Neuronal stem cell (in vitro differentiated cells): ENCODE measurements around the gene ZNF423.

Experiments
- DNase-seq: peaks from one replicate; pipeline ENCODE4 v3.0.0-alpha.2; 2013; ENCODE audit warnings: low spot score
- H2AFZ ChIP-seq: one replicate; pipeline ENCODE4 v1.6.1; 2013; ENCODE audit warnings: mild to moderate bottlenecking, low read length, inconsistent platforms
- H2AK5ac ChIP-seq: 2 replicates; pipeline ENCODE4 v1.6.1; 2013; ENCODE audit warnings: low read depth, mild to moderate bottlenecking, inconsistent platforms, low read length, moderate library complexity, mixed read lengths
- H2BK120ac ChIP-seq: 2 replicates; pipeline ENCODE4 v1.6.1; 2013; ENCODE audit warnings: low read depth, mild to moderate bottlenecking, inconsistent platforms, low read length, moderate library complexity, mixed read lengths
- H2BK12ac ChIP-seq: one replicate; pipeline ENCODE4 v1.6.1; 2013; ENCODE audit warnings: low read length, inconsistent platforms
- H2BK15ac ChIP-seq: 2 replicates; pipeline ENCODE4 v1.6.1; 2013; ENCODE audit warnings: mild to moderate bottlenecking, low read length, inconsistent platforms, mixed read lengths
- H2BK5ac ChIP-seq: one replicate; pipeline ENCODE4 v1.6.1; 2013; ENCODE audit warnings: inconsistent platforms, mild to moderate bottlenecking, low read length, moderate library complexity
- H3K14ac ChIP-seq: one replicate; pipeline ENCODE4 v1.6.1; 2013; ENCODE audit warnings: low read length, inconsistent platforms
- H3K18ac ChIP-seq: 2 replicates; pipeline ENCODE4 v1.6.1; 2013; ENCODE audit warnings: low read length, inconsistent platforms
- H3K23ac ChIP-seq: 2 replicates; pipeline ENCODE4 v1.6.1; 2013; ENCODE audit warnings: low read depth, mild to moderate bottlenecking, mixed read lengths, low read length, inconsistent platforms; ENCODE audit not compliant: poor library complexity
- H3K27ac ChIP-seq: replicated peaks from 3 replicates; pipeline ENCODE4 v1.5.1; 2013; ENCODE audit warnings: low read length, inconsistent platforms
- H3K27me3 ChIP-seq, 3 experiments: 2 replicates each; pipeline ENCODE4 v1.6.1; 2013; ENCODE audit warnings: low read length in 3 of 3, mild to moderate bottlenecking in 2 of 3, inconsistent platforms in 1 of 3, low read depth in 1 of 3, mixed read lengths in 1 of 3, moderate library complexity in 1 of 3; ENCODE audit not compliant: control insufficient read depth in 3 of 3, insufficient read depth in 3 of 3
- H3K36me3 ChIP-seq, 2 donors: replicated peaks in 1 of 2; 2 replicates each; pipeline ENCODE4 v1.6.1; 2013; ENCODE audit warnings: low read length in 2 of 2; ENCODE audit not compliant: control insufficient read depth in 2 of 2, insufficient read depth in 2 of 2
- H3K4ac ChIP-seq: 2 replicates; pipeline ENCODE4 v1.6.1; 2013; ENCODE audit warnings: inconsistent platforms, mild to moderate bottlenecking, low read length, moderate library complexity
- H3K4me1 ChIP-seq, 2 donors: 1 replicate in 1 of 2; 2 replicates in 1 of 2; pipeline ENCODE4 v1.6.1; 2013; ENCODE audit warnings: low read length in 2 of 2, low read depth in 1 of 2; ENCODE audit not compliant: control insufficient read depth in 2 of 2, insufficient read depth in 1 of 2
- H3K4me2 ChIP-seq: one replicate; pipeline ENCODE4 v1.6.1; 2013; ENCODE audit warnings: mild to moderate bottlenecking, low read length, inconsistent platforms; ENCODE audit not compliant: insufficient read depth, poor library complexity, severe bottlenecking
- H3K4me3 ChIP-seq, 2 donors: 2 replicates each; pipeline ENCODE4 v1.5.1; 2013; ENCODE audit warnings: low read length in 2 of 2, mild to moderate bottlenecking in 2 of 2, inconsistent platforms in 1 of 2, moderate library complexity in 1 of 2
- H3K79me1 ChIP-seq: one replicate; pipeline ENCODE4 v1.6.1; 2013; ENCODE audit warnings: low read depth, mild to moderate bottlenecking, inconsistent platforms, low read length, moderate library complexity
- H3K9ac ChIP-seq: one replicate; pipeline ENCODE4 v1.6.1; 2013; ENCODE audit warnings: mild to moderate bottlenecking, low read depth, low read length, inconsistent platforms; ENCODE audit not compliant: poor library complexity
- H3K9me3 ChIP-seq, 2 donors: replicated peaks in 1 of 2; 2 replicates each; pipeline versions ENCODE3 to v1.6.1; 2013; ENCODE audit warnings: low read length in 2 of 2, mild to moderate bottlenecking in 2 of 2, inconsistent platforms in 1 of 2, low read depth in 1 of 2, mixed read lengths in 1 of 2, moderate library complexity in 1 of 2; ENCODE audit not compliant: control insufficient read depth in 2 of 2, insufficient read depth in 1 of 2
- H4K8ac ChIP-seq: one replicate; pipeline ENCODE4 v1.6.1; 2013; ENCODE audit warnings: low read depth, mild to moderate bottlenecking, inconsistent platforms, low read length, moderate library complexity
- H4K91ac ChIP-seq: one replicate; pipeline ENCODE4 v1.6.1; 2013; ENCODE audit warnings: low read length, low read depth, mild to moderate bottlenecking, inconsistent platforms; ENCODE audit not compliant: poor library complexity
- WGBS, 2 donors: extraction: QIAGEN DNeasy Blood & Tissue Kit; methylation state at CpG; one replicate each; pipeline ENCODE4 v1.1.7; 2013; ENCODE audit warnings: missing lambda C conversion rate in 2 of 2, mixed read lengths in 1 of 2; ENCODE audit not compliant: insufficient read length in 2 of 2, insufficient replicate concordance in 1 of 2; ENCODE audit errors: extremely low coverage in 2 of 2; 5-methylcytosine and 5-hydroxymethylcytosine counted together

ZNF423 gene

DNA sequence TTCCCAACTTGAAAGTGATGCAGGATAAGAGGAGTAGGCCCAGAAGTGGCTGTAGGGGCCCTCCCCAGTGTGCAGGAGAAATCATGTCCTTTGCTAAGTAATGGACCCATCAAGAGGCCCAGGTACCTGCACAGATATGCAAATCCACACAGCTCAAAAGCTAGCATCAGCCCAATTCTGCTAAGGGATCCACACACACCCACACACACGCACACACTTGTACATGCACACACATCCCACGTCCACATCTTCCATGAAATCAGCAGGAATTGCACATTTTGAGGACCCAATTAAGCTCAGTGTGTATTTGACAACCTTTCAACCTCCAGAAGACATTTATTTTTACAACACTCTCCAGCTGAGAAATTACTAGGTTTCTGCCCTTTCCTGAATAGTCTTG lies 297.5 kb downstream of the ZNF423 start:
- Histone ChIP-seq H2BK15ac (no peak overlapping the region), H2BK12ac (no peak overlapping the region), H3K27ac (no peak overlapping the region), H3K14ac (no peak overlapping the region), H3K4ac (no peak overlapping the region), H3K79me1 (peaks cover 3% of the 10 kb centered on the region), H2AFZ (no peak overlapping the region), H4K91ac (no peak overlapping the region), H3K9ac (no peak overlapping the region), H3K9me3 (no peaks in the 10 kb centered on the region), H3K4me3 (no peak overlapping the region), H3K4me1 (peaks cover 18 to 21% of the 10 kb centered on the region in 2 donors), H2BK5ac (no peak overlapping the region), H2AK5ac (peak overlapping the region; percentile 37), H3K23ac (no peak overlapping the region), H3K27me3 (no peaks in the 10 kb centered on the region), H2BK120ac (no peak overlapping the region), H4K8ac (no peak overlapping the region), H3K36me3 (peaks cover 0 to 21% of the 10 kb centered on the region in 2 donors), H3K4me2 (no peak overlapping the region), H3K18ac (peak overlapping the region; percentile 32)
- no peak for DNase-seq
- WGBS, 2 donors = no CpG with 5 or more reads among the region's 2 CpGs

DNA sequence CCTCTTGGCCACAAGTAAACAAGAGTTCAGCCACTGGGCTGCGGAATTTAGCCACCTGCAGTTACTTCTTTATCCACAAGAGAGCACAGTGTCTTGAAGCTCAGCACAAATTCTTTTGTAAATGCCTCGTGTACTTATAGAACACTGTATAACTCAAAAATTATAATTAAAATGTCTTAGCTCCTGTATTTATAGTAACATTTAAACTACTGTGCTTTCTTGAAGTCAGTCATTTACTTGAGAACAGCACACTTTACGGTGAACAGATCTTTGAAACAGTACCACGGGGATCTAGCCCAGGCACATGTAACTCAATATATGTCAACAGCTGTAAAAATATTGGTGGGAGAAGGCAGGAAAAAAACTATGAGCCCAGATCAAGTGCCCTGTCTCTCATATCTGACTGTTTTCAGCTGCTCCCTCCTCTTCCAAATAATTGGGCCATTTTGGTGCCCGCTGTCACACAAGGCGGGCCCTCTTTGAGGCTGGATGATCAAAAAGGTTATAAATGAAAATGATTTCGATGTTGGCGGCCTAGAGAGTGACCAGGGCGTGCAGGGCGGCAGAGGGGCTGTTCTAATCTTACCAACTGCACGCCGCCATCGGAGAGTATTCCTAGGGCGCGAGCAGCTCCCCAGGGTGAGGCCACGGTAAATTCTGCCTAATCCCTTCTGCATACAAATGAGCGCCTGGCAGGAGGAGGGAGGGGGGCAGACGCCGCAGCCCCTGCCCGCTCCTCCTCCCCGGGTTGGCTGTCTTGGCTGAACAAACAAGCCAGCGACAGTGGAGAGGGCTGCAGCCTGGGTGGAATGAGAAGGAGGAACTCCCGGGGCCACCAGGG lies 299.1 kb downstream of the ZNF423 start:
- Histone ChIP-seq H3K27ac (peak overlapping the region; percentile 67), H3K9me3 (no peaks in the 10 kb centered on the region), H2BK15ac (peak overlapping the region; percentile 18), H3K79me1 (peaks cover 3% of the 10 kb centered on the region), H3K9ac (no peak overlapping the region), H3K23ac (no peak overlapping the region), H4K91ac (no peak overlapping the region), H3K27me3 (no peaks in the 10 kb centered on the region), H2BK5ac (peak overlapping the region; percentile 90), H3K36me3 (peaks cover 0 to 21% of the 10 kb centered on the region in 2 donors), H2BK12ac (no peak overlapping the region), H3K4me3 (no peak overlapping the region), H2AFZ (no peak overlapping the region), H2AK5ac (peak overlapping the region; percentile 53), H3K18ac (peak overlapping the region; percentile 91), H3K4ac (no peak overlapping the region), H2BK120ac (no peak overlapping the region), H3K4me2 (peak overlapping the region; percentile 58), H3K14ac (no peak overlapping the region), H4K8ac (no peak overlapping the region), H3K4me1 (peaks cover 18 to 28% of the 10 kb centered on the region in 2 donors)
- DNase-seq = peak; percentile 59
- WGBS, 2 donors = no CpG with 5 or more reads among the region's 23 CpGs

DNA sequence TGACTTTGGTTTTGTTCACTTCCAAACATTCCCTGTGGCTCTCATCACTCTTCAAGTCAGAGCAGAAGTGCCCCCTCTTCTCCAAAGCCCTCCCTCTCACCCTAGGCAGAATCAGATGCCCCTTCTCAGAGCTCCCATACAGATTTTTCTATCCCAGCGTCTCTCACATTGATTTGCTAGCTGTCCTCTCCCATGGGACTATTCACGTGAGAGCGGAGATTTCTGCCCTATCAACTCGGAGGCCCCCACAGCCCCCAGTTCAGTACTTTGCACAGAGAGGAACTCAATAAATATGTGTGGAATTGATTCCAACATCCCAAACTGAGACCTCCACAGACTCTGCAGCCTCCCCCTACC lies 299.7 kb downstream of the ZNF423 start:
- H2BK5ac ChIP-seq = no peak overlapping the region
- no peak overlapping the region for H3K4ac ChIP-seq
- no peak overlapping the region for H4K8ac ChIP-seq
- no peak overlapping the region for H2BK12ac ChIP-seq
- H2AFZ ChIP-seq = no peak overlapping the region
- no peak overlapping the region for H3K4me2 ChIP-seq
- no peak overlapping the region for H3K27ac ChIP-seq
- H2BK120ac ChIP-seq = no peak overlapping the region
- H3K9ac ChIP-seq = no peak overlapping the region
- no CpG with 5 or more reads among the region's 4 CpGs for WGBS, 2 donors
- no peak overlapping the region for H3K4me3 ChIP-seq
- no peak overlapping the region for H3K14ac ChIP-seq
- no peaks in the 10 kb centered on the region for H3K9me3 ChIP-seq
- no peak for DNase-seq
- peak overlapping the region; percentile 7 for H4K91ac ChIP-seq
- H3K27me3 ChIP-seq = no peaks in the 10 kb centered on the region
- peaks cover 3% of the 10 kb centered on the region for H3K79me1 ChIP-seq
- peaks cover 23 to 34% of the 10 kb centered on the region in 2 donors for H3K4me1 ChIP-seq
- H2AK5ac ChIP-seq = peak overlapping the region; percentile 20
- no peak overlapping the region for H3K23ac ChIP-seq
- H3K18ac ChIP-seq = peak overlapping the region; percentile 66
- H2BK15ac ChIP-seq = peak overlapping the region; percentile 18
- peaks cover 0 to 21% of the 10 kb centered on the region in 2 donors for H3K36me3 ChIP-seq

DNA sequence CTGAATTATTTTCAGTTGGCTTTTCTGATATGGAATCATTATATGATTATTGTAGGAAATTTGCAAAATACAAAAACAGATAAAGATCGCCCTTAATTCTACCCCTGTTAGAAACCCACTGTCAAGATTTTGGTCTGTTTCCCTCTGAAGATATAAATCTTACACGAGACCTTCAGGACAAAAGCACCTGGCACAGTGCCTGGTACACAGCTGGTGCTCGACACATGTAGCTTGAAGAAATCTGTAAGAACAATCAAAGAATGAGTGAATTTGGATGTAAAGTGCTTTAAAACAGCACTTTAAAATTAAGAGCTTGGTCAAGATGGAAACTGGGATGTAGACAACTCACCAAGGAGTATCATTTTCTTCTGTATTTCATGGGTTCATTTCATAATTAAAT lies 301.2 kb downstream of the ZNF423 start:
- no peak for DNase-seq
- H2BK5ac ChIP-seq = no peak overlapping the region
- H2BK12ac ChIP-seq = no peak overlapping the region
- no peak overlapping the region for H3K9ac ChIP-seq
- H3K36me3 ChIP-seq = peaks cover 0 to 7% of the 10 kb centered on the region in 2 donors
- WGBS, 2 donors = no CpG with 5 or more reads among the region's 3 CpGs
- H3K4me3 ChIP-seq = no peak overlapping the region
- no peak overlapping the region for H3K18ac ChIP-seq
- H3K4ac ChIP-seq = no peak overlapping the region
- H4K8ac ChIP-seq = no peak overlapping the region
- no peak overlapping the region for H2AFZ ChIP-seq
- H3K23ac ChIP-seq = no peak overlapping the region
- H3K9me3 ChIP-seq = no peaks in the 10 kb centered on the region
- peaks cover 3% of the 10 kb centered on the region for H3K79me1 ChIP-seq
- H3K14ac ChIP-seq = no peak overlapping the region
- H3K4me1 ChIP-seq = peaks cover 21 to 43% of the 10 kb centered on the region in 2 donors
- no peak overlapping the region for H2BK120ac ChIP-seq
- H3K27me3 ChIP-seq = no peaks in the 10 kb centered on the region
- no peak overlapping the region for H2BK15ac ChIP-seq
- H2AK5ac ChIP-seq = no peak overlapping the region
- H3K27ac ChIP-seq = no peak overlapping the region
- H4K91ac ChIP-seq = no peak overlapping the region
- no peak overlapping the region for H3K4me2 ChIP-seq
